ENCODE measurements around the gene PRLR. TPM values are rescaled to one million over a fixed set of nuclear protein-coding genes. Genes with fewer than 3 reads are reported as not detected.
"Not testable (repeated sequence)": the region's sequence is repeated elsewhere in the genome, so short reads cannot be mapped to it uniquely, and the experiment has no call there.

Gene PRLR
- polyA plus RNA-seq, 10 donors = 0.18 to 1.1 (median 0.66) TPM

- DNase-seq = peak in 2 of 3 donors; percentile 34 to 38
Observed at GRCh38 chr5:35198075-35198474, 32.2 kb downstream of the PRLR start.

DNA sequence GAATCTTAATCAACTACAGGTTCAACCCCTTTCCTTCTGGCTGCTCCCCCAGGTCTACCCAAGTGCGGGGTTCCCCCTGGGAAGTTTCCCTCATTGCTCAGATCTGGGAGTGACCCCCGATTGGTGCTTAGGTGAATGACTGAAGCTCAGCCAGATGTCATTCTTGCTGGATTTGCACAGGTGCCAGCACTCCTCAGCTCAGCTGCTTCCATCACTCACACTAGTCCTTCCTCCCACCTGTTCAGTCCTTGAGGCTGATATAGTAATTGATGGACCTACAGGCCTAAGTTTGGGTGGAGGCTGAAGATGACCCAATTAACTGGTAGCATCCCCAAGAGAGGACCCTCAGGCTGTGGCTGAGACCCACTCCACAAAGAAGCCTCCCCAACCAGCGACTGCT, 32.9 kb downstream of the PRLR start:
- DNase-seq = no peak

- DNase-seq = no peak
Observed at GRCh38 chr5:35195472-35195852, 34.8 kb downstream of the PRLR start.

DNA sequence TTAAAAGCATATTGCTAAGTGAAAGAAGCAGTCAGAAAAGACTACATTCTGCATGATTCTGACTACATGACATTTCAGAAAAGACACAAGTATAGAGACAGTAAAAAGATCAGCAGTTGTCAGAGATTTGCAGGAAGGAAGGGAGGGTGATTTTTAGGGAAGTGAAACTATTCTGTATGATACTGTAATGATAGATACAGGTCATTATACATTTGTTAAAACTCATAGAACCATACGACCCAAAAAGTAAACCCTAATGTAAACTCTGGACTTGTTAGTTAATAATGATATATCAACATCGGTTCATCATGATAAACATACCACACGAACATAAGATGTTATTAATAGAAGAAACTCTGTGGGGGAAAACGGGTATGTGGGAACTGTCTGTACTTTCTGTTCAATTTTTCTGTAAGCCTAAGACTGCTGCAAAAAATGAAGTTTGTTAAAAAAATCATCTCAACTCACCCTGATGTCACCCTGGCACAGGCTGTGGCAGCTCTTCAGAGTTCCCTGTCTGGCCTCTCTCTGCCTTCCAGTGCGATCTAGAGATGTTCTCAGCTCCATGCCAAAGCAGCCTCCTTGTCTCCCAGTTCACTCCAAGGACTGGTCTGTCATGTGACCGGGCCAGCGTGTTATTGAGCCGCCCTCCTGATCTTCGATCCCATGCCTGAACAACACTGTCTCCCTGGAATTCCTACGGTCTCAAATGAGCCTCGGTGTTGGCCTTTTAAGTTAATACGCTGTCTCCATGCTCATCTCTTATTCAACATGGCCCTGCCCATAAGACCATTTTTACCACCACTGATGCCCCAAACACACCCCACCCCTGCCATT, 35.4 kb downstream of the PRLR start:
- DNase-seq = no peak

GRCh38 chr5:35192506-35192905, 37.8 kb downstream of the PRLR start:
- no peak for DNase-seq

DNA sequence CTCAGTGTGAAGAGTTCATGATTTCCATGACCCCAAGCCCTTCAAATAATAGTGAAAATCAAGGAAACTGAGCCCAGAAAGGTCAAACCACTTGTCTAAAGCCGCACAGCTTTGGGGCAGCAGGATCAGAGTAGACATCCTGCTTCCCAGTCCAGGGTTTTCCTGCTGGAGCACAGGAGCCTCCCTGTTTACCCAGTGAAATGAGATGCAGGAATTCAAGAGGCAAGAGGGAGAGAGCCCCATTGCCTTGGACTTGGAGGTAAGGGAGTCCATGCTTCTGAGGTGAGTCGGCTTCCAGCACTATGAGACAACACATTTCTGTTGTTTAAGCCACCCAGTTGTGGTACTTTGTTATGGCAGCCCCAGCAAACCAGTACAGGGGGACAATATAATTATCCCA, 40.5 kb downstream of the PRLR start:
- DNase-seq = not testable (repeated sequence)

DNA sequence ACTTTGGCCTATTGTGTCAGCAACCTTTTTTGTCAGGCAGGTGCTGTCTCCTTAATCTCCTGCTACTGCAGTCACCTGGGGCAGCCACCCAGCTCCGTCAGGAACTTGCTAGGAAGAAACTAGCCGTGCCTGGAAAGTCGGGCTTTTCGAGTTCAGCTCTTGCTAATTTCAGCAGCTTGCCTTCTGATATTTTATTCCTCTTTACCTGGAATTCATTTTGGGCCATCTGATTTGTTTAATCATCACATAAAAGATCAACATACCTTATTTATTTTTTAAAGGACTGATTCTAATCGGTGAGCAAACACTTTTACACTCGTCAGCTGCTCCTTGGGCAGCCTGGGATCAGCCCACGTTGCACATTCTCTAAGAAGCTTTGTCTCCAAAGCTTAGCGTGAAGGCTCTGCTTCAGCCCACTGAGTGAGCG, 42.2 kb downstream of the PRLR start:
- DNase-seq = no peak

DNA sequence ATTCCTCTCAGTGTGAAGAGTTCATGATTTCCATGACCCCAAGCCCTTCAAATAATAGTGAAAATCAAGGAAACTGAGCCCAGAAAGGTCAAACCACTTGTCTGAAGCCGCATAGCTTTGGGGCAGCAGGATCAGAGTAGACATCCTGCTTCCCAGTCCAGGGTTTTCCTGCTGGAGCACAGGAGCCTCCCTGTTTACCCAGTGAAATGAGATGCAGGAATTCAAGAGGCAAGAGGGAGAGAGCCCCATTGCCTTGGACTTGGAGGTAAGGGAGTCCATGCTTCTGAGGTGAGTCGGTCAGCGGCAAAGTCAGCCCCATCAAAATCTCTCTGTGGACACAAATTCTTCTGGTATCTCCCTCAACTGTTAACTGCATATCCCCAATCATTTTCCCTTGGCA, 42.7 kb downstream of the PRLR start:
- not testable (repeated sequence) for DNase-seq

- DNase-seq = no peak
Observed at GRCh38 chr5:35186749-35187148, 43.5 kb downstream of the PRLR start.

DNA sequence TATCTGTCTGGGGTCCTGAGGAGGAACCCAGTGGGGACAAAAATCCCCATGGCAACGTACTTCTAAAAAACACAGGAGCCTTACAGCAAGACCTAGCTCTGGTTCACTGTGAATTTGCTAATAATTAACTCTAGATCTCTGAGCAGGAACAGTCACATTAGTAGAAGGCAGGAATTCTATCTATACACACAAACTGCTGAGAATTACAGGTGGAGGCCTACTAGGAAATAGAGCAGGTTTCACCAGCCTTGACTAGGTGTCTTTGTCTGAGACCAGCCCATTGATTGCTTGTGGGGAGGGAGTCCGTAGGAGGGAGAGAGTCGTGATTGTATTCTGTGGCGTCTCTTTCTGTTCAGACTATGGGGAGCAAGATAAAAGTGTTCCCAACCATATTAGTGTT, 44.8 kb downstream of the PRLR start:
- DNase-seq = no peak

DNA sequence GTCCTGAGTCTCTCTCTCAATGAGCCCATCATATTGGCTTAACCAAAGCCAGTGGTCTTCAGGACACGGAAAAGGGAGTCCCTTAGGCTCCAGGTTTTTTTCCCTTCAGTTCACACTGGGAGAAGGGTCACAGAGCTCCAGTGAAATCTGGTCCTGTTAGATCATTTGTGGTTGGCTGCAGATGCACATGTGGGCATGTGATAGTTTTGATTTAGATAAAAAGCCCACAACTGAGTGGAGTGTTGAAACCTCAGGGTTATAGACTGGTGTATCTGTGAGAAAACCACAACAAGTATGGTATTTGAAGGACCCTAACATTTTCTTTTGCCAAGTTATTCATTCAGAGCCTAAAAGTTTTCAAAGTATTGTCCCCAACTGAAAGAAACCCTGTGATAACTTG, 46.7 kb downstream of the PRLR start:
- DNase-seq = no peak

- peak in 1 of 3 donors; percentile 24 for DNase-seq
Observed at GRCh38 chr5:35182910-35183535, 47.3 kb downstream of the PRLR start.

DNA sequence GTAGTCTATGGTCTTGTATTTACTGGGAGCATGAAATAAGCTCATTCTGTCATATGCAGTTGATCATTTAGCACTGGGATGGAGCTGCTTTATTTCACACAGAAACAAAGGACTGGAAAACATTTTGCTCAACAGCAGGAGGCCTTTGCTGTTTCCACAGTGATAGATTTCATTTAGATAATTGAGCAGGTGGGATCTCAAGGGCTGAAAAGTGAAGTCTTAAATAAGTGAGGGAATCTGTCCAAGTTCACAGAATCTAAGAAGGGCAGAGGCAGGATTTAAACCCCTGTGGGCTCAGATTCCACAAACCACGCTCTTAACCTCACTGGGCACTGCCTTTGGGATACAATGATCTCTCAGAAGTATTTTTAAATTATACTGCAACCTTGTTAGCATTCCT, 47.8 kb downstream of the PRLR start:
- DNase-seq = no peak

- no peak for DNase-seq
Observed at GRCh38 chr5:35180046-35180445, 50.2 kb downstream of the PRLR start.

GRCh38 chr5:35177783-35178182, 52.5 kb downstream of the PRLR start:
- DNase-seq = no peak

- no peak for DNase-seq
Observed at GRCh38 chr5:35172533-35172932, 57.8 kb downstream of the PRLR start.

GRCh38 chr5:35171991-35172390, 58.3 kb downstream of the PRLR start:
- no peak for DNase-seq

DNA sequence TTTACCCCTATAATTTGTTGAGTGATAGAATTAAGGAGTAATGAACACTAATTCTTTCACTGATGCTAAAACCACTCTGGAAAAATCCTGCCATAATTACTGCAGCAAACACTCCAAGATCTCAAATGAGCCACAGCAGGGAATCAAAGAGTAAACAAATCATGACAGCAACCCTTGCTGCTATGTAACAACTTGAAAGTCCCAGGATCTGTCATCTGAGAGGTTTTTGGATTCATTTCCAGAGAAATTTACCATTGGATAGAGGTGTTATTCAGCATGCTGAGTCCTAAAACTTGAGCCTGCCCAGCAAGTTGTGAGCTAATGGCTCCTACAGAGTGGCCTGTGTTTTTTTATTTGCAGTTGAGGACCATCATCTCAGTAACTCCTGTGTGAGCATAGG, 59.2 kb downstream of the PRLR start:
- no peak for DNase-seq

DNA sequence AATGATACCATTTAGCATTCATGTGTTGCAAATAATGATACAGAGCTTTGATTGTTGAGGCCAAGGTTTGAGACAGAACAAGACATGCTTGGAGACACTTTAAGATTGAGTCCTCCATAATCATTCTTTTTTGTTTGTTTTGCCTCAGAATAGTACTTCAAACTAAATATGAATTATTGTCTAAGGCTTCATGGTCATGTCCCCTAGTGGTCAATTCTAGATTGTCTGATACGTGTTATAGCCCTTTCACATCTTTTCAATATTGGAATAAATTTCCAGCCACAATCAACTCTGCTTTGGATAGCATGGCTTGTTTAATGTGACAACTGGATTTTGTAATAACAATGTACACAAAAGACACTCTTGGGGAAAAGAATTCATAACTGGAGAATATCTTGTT, 64.2 kb downstream of the PRLR start:
- DNase-seq = no peak

DNA sequence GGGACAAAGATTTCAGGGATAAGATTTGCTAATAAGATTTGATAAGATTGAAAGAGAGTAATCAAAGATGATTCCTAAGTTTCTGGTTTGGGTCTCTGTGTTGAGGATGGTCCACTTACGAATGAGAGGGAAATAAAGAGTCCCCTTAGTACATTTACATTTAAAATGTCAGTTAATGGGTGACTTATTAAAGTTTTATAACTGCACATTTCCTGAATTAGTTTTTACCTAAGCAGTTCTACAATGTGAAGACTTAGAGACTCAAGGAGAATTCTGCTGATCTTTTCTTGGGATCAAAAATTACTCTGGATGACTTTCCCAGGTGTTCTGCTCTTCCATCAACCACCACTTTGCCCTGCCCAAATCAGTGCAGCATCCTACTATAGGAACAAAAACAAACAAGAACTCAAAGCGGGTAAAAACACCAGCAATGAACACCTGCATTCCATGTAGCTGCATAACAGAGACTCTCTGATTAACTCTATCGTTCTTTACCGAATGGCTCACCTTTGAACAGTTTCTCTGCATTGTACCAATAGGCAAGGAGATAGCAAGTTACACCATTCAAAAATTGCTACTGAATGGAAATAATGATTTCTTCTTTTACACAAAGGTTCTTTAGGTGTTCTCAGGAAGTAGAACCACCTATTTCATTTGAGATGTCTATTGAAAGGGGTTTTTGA, 65.3 kb downstream of the PRLR start:
- DNase-seq = no peak

- DNase-seq = no peak
Observed at GRCh38 chr5:35163710-35164033, 66.6 kb downstream of the PRLR start.

GRCh38 chr5:35162848-35163709, 67.2 kb downstream of the PRLR start:
- no peak for DNase-seq

All from muscle of back (tissue), 11 donors.